AG08395 (cell line): ENCODE results near the gene MAG.

Source experiments
- DNase-seq: peaks from one replicate; pipeline ENCODE4 v3.0.0; 2012; ENCODE audit warnings: mixed read lengths, low spot score

Gene MAG

GRCh38 chr19:35299523-35300338 is 7.8 kb downstream of the MAG start:
- no peak for DNase-seq

GRCh38 chr19:35300339-35300649 is 8.3 kb downstream of the MAG start:
- DNase-seq, result no peak

GRCh38 chr19:35301961-35302360 is 10.0 kb downstream of the MAG start:
- DNase-seq, result no peak

GRCh38 chr19:35302446-35302845 is 10.5 kb downstream of the MAG start:
- no peak for DNase-seq

- DNase-seq, result no peak
Observed at GRCh38 chr19:35303357-35303915, 11.5 kb downstream of the MAG start.

- no peak for DNase-seq
Observed at GRCh38 chr19:35304036-35304435, 12.1 kb downstream of the MAG start.

- DNase-seq, result no peak
Observed at GRCh38 chr19:35305181-35305580, 13.2 kb downstream of the MAG start.

GRCh38 chr19:35306473-35307246 is 14.7 kb downstream of the MAG start:
- no peak for DNase-seq

GRCh38 chr19:35307931-35308330 is 16.0 kb downstream of the MAG start:
- no peak for DNase-seq

GRCh38 chr19:35308910-35309309 is 16.9 kb downstream of the MAG start:
- DNase-seq, result no peak

- no peak for DNase-seq
Observed at GRCh38 chr19:35309481-35310279, 17.7 kb downstream of the MAG start.

GRCh38 chr19:35310331-35310730 is 18.4 kb downstream of the MAG start:
- DNase-seq, result no peak

- DNase-seq, result no peak
Observed at GRCh38 chr19:35310811-35311465, 19.0 kb downstream of the MAG start.

GRCh38 chr19:35311901-35312665 is 20.1 kb downstream of the MAG start:
- no peak for DNase-seq

GRCh38 chr19:35313587-35313986 is 21.6 kb downstream of the MAG start:
- DNase-seq, result no peak

GRCh38 chr19:35314031-35314430 is 22.1 kb downstream of the MAG start:
- DNase-seq, result no peak

GRCh38 chr19:35314858-35315470 is 23.0 kb downstream of the MAG start:
- no peak for DNase-seq

GRCh38 chr19:35315883-35316282 is 23.9 kb downstream of the MAG start:
- no peak for DNase-seq

- no peak for DNase-seq
Observed at GRCh38 chr19:35316560-35316959, 24.6 kb downstream of the MAG start.

- no peak for DNase-seq
Observed at GRCh38 chr19:35317464-35318043, 25.6 kb downstream of the MAG start.
